Mesenchymal stem cell (in vitro differentiated cells and primary cell): Measurements from ENCODE around the gene BAZ2B.

Experiments
- DNase-seq: peaks from one replicate; pipeline ENCODE4 v3.0.0-alpha.2; 2013
- H2AFZ ChIP-seq: one replicate; pipeline ENCODE4 v1.6.1; 2013; ENCODE audit warnings: low read depth, mild to moderate bottlenecking, control low read depth, inconsistent platforms, low read length, moderate library complexity
- H2AK5ac ChIP-seq: 2 replicates; pipeline ENCODE4 v1.6.1; 2013; ENCODE audit warnings: low read length, moderate library complexity, mild to moderate bottlenecking, inconsistent platforms; ENCODE audit not compliant: severe bottlenecking
- H2BK120ac ChIP-seq: one replicate; pipeline ENCODE4 v1.6.1; 2013; ENCODE audit warnings: low read depth, mild to moderate bottlenecking, inconsistent platforms, low read length, moderate library complexity
- H2BK12ac ChIP-seq, 2 experiments: one replicate each; pipeline ENCODE4 v1.6.1; 2013; ENCODE audit warnings: inconsistent platforms in 2 of 2, low read length in 2 of 2, mild to moderate bottlenecking in 2 of 2, moderate library complexity in 2 of 2, control low read depth in 1 of 2
- H2BK15ac ChIP-seq: one replicate; pipeline ENCODE4 v1.6.1; 2013; ENCODE audit warnings: mild to moderate bottlenecking, low read depth, inconsistent platforms; ENCODE audit not compliant: poor library complexity, severe bottlenecking
- H2BK5ac ChIP-seq: 2 replicates; pipeline ENCODE4 v1.6.1; 2013; ENCODE audit warnings: low read depth, mild to moderate bottlenecking, low read length, control low read depth, inconsistent platforms; ENCODE audit not compliant: poor library complexity, severe bottlenecking
- H3K14ac ChIP-seq, 2 experiments: one replicate each; pipeline ENCODE4 v1.6.1; 2013; ENCODE audit warnings: inconsistent platforms in 2 of 2, low read length in 2 of 2, control low read depth in 1 of 2, mild to moderate bottlenecking in 1 of 2, moderate library complexity in 1 of 2
- H3K18ac ChIP-seq, 2 experiments: one replicate each; pipeline ENCODE4 v1.6.1; 2013; ENCODE audit warnings: inconsistent platforms in 2 of 2, low read length in 2 of 2, control low read depth in 1 of 2, low read depth in 1 of 2, mild to moderate bottlenecking in 1 of 2
- H3K23ac ChIP-seq, 2 experiments: one replicate each; pipeline ENCODE4 v1.6.1; 2013; ENCODE audit warnings: inconsistent platforms in 2 of 2, low read length in 2 of 2, mild to moderate bottlenecking in 2 of 2, moderate library complexity in 2 of 2, control low read depth in 1 of 2
- H3K27ac ChIP-seq: 2 replicates; pipeline ENCODE4 v1.5.1; 2013; ENCODE audit warnings: mild to moderate bottlenecking, moderate library complexity, low read length, control low read depth, inconsistent platforms; ENCODE audit not compliant: poor library complexity, severe bottlenecking
- H3K27me3 ChIP-seq, 2 experiments: 2 replicates each; pipeline versions ENCODE4 v1.6.1 to v1.7.0; 2013; ENCODE audit warnings: low read length in 2 of 2, mild to moderate bottlenecking in 2 of 2, moderate library complexity in 2 of 2, control low read depth in 1 of 2, inconsistent platforms in 1 of 2; ENCODE audit not compliant: control insufficient read depth in 1 of 2, insufficient read depth in 1 of 2
- H3K36me3 ChIP-seq, 2 experiments: 2 replicates each; pipeline versions ENCODE4 v1.6.1 to v1.7.0; 2013; ENCODE audit warnings: low read length in 2 of 2, control low read depth in 1 of 2, inconsistent platforms in 1 of 2, low read depth in 1 of 2, mild to moderate bottlenecking in 1 of 2; ENCODE audit not compliant: insufficient read depth in 2 of 2, control insufficient read depth in 1 of 2
- H3K4ac ChIP-seq, 2 experiments: one replicate each; pipeline ENCODE4 v1.6.1; 2013; ENCODE audit warnings: inconsistent platforms in 2 of 2, low read length in 2 of 2, mild to moderate bottlenecking in 2 of 2, moderate library complexity in 2 of 2, control low read depth in 1 of 2, low read depth in 1 of 2
- H3K4me1 ChIP-seq: 2 replicates; pipeline ENCODE4 v1.6.1; 2013; ENCODE audit warnings: low read depth, low read length, control low read depth; ENCODE audit not compliant: control insufficient read depth, insufficient read depth
- H3K4me2 ChIP-seq: 2 replicates; pipeline ENCODE4 v1.6.1; 2013; ENCODE audit warnings: low read length, mild to moderate bottlenecking, inconsistent platforms; ENCODE audit not compliant: poor library complexity, severe bottlenecking
- H3K4me3 ChIP-seq, 2 experiments: 2 replicates each; pipeline versions ENCODE4 v1.5.1 to v1.7.0; 2013; ENCODE audit warnings: low read length in 2 of 2, mild to moderate bottlenecking in 2 of 2, control low read depth in 1 of 2, low read depth in 1 of 2; ENCODE audit not compliant: insufficient read depth in 1 of 2
- H3K79me1 ChIP-seq: replicated peaks from 2 replicates; pipeline ENCODE4 v1.6.1; 2013; ENCODE audit warnings: mild to moderate bottlenecking, control low read depth, low read length, inconsistent platforms; ENCODE audit not compliant: poor library complexity, severe bottlenecking
- H3K9ac ChIP-seq: 2 replicates; pipeline ENCODE4 v1.7.0; 2013; ENCODE audit warnings: mild to moderate bottlenecking, low read length, moderate library complexity
- H3K9me3 ChIP-seq: 2 replicates; pipeline ENCODE4 v1.7.0; 2013; ENCODE audit warnings: mild to moderate bottlenecking, low read length; ENCODE audit not compliant: control insufficient read depth
- H4K8ac ChIP-seq: one replicate; pipeline ENCODE4 v1.6.1; 2013; ENCODE audit warnings: inconsistent platforms, mild to moderate bottlenecking, low read length, moderate library complexity
- H4K91ac ChIP-seq: one replicate; pipeline ENCODE4 v1.6.1; 2013; ENCODE audit warnings: mild to moderate bottlenecking, low read length, inconsistent platforms
- WGBS: methylation state at CpG from one replicate; pipeline ENCODE4 v1.1.7; 2013; ENCODE audit warnings: mixed read lengths; 5-methylcytosine and 5-hydroxymethylcytosine counted together

BAZ2B gene

GRCh38 chr2:159471340-159471739, 145.0 kb downstream of the BAZ2B start:
- H2BK5ac ChIP-seq, result no peak overlapping the region
- H2BK120ac ChIP-seq, result no peak overlapping the region
- H2BK15ac ChIP-seq, result no peak overlapping the region
- H3K4me2 ChIP-seq, result no peak overlapping the region
- H3K4ac ChIP-seq, result no peak overlapping the region
- peaks cover 4 to 25% of the 10 kb centered on the region in 2 experiments for H3K36me3 ChIP-seq
- peaks cover 12% of the 10 kb centered on the region for H3K9me3 ChIP-seq
- H3K23ac ChIP-seq, result no peak overlapping the region
- H3K27me3 ChIP-seq, result no peaks in the 10 kb centered on the region
- H3K14ac ChIP-seq, result no peak overlapping the region
- H2AK5ac ChIP-seq, result no peak overlapping the region
- 50% methylated on average over 2 of the region's 2 CpGs for WGBS
- DNase-seq, result no peak
- no peak overlapping the region for H4K8ac ChIP-seq
- no peak overlapping the region for H3K18ac ChIP-seq
- no peak overlapping the region for H3K4me3 ChIP-seq
- H2BK12ac ChIP-seq, result no peak overlapping the region
- H3K79me1 ChIP-seq, result peaks cover 14% of the 10 kb centered on the region
- no peak overlapping the region for H4K91ac ChIP-seq
- no peak overlapping the region for H2AFZ ChIP-seq
- no peaks in the 10 kb centered on the region for H3K4me1 ChIP-seq
- no peak overlapping the region for H3K27ac ChIP-seq
- no peak overlapping the region for H3K9ac ChIP-seq

DNA sequence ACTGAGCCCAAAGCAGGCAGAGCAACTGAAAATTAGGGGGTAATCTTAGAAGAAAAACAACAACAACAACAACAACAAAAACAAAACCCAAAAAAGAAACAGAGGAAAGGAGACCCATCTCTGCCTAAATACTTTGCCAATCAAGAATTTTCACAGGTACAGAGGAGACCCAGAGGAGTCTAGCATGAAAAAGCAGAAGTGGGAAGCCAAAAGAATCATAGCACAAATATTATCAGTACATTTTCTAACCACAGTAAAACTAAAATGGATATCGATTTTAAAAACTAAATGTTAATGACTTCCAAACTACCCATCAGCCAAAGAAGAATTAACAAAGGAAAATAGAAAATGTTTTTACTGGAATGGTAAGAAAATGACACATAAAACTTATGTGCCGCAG, 148.1 kb downstream of the BAZ2B start:
- no CpG with 5 or more reads among the region's 2 CpGs for WGBS

DNA sequence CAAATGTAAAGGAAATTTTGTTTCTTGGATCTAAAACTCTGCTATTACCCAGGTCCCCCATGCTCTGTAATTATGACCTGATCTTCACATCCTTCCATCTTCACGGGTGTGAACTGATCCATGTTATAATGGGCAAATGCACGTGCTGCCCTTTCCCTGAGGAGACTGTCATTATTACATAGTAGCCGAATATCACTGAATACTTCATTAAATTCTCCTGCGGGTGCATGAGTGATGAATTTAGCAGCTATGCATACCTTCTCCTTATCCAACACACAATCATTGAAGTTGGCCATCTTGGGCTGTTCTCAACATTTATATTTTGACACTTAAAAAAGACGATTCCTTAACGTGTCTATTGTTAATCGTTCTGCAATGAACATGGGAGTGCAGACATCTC, 153.4 kb downstream of the BAZ2B start:
- Histone ChIP-seq H3K4me3 (no peak overlapping the region), H3K27me3 (no peaks in the 10 kb centered on the region), H3K4ac (no peak overlapping the region), H3K9me3 (peaks cover 2% of the 10 kb centered on the region), H2AFZ (no peak overlapping the region), H3K9ac (no peak overlapping the region), H2AK5ac (no peak overlapping the region), H2BK12ac (no peak overlapping the region), H3K79me1 (peaks cover 13% of the 10 kb centered on the region), H3K23ac (no peak overlapping the region), H4K91ac (no peak overlapping the region), H2BK15ac (no peak overlapping the region), H3K18ac (no peak overlapping the region), H4K8ac (no peak overlapping the region), H2BK120ac (no peak overlapping the region), H3K4me2 (no peak overlapping the region), H3K27ac (no peak overlapping the region), H3K14ac (no peak overlapping the region), H3K4me1 (no peaks in the 10 kb centered on the region), H3K36me3 (peaks cover 0 to 14% of the 10 kb centered on the region in 2 experiments), H2BK5ac (no peak overlapping the region)
- DNase-seq, result no peak
- WGBS, result 92% methylated on average over 7 of the region's 7 CpGs

More for the DNA sequence above, 148.1 kb downstream of the BAZ2B start:
- Histone ChIP-seq H2AFZ (no peak overlapping the region), H3K4me1 (no peaks in the 10 kb centered on the region), H3K79me1 (peaks cover 13% of the 10 kb centered on the region), H2BK120ac (no peak overlapping the region), H3K4me2 (no peak overlapping the region), H3K27ac (no peak overlapping the region), H2BK12ac (no peak overlapping the region), H3K36me3 (peaks cover 0 to 21% of the 10 kb centered on the region in 2 experiments), H3K23ac (no peak overlapping the region), H2BK15ac (no peak overlapping the region), H3K27me3 (no peaks in the 10 kb centered on the region), H3K18ac (no peak overlapping the region), H4K91ac (no peak overlapping the region), H3K9me3 (peaks cover 8% of the 10 kb centered on the region), H4K8ac (no peak overlapping the region), H3K4me3 (no peak overlapping the region), H2BK5ac (no peak overlapping the region), H3K9ac (no peak overlapping the region), H3K14ac (no peak overlapping the region), H3K4ac (no peak overlapping the region), H2AK5ac (no peak overlapping the region)
- no peak for DNase-seq

DNA sequence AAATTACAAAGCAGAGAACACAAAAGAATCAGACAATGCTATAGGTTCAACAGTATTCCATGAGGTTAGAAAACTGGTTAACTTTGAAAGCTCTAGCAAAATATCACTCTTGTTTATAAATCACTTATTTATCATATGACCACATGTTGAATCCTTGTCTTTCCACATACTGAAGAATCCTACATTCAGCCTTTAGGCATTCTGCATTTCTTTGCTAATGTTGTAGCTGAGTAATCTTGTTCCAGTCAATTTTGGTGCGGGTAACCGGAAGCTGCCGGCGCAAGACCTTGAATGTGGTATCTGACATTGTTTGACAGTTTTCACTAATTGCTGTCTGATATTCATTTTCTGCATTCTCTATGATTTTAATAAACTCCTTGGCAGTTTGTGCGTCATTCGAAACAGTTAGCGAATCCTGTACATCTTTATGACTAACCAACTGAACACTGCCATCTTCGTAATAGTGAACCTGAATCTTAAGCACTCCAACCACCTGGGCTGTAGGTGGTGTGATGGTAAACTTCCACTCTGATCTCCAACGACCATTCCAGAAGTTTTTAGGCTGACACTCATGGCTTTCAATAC, 154.1 kb downstream of the BAZ2B start:
- no peak overlapping the region for H4K8ac ChIP-seq
- no peak overlapping the region for H3K18ac ChIP-seq
- H2BK12ac ChIP-seq, result no peak overlapping the region
- H3K27me3 ChIP-seq, result no peaks in the 10 kb centered on the region
- H3K27ac ChIP-seq, result no peak overlapping the region
- 97% methylated on average over 8 of the region's 9 CpGs for WGBS
- no peak overlapping the region for H2BK5ac ChIP-seq
- H2AFZ ChIP-seq, result no peak overlapping the region
- no peak overlapping the region for H3K4me2 ChIP-seq
- no peak overlapping the region for H2AK5ac ChIP-seq
- H3K79me1 ChIP-seq, result peaks cover 10% of the 10 kb centered on the region
- H3K9ac ChIP-seq, result no peak overlapping the region
- no peaks in the 10 kb centered on the region for H3K4me1 ChIP-seq
- no peak overlapping the region for H3K4ac ChIP-seq
- no peak overlapping the region for H3K14ac ChIP-seq
- H3K23ac ChIP-seq, result no peak overlapping the region
- H2BK15ac ChIP-seq, result no peak overlapping the region
- DNase-seq, result no peak
- no peak overlapping the region for H3K4me3 ChIP-seq
- H4K91ac ChIP-seq, result no peak overlapping the region
- no peaks in the 10 kb centered on the region for H3K9me3 ChIP-seq
- peaks cover 0 to 12% of the 10 kb centered on the region in 2 experiments for H3K36me3 ChIP-seq
- H2BK120ac ChIP-seq, result no peak overlapping the region
